Liver (tissue), 9 donors: ENCODE measurements around the gene CPLX1. TPM values are rescaled to one million over a fixed set of nuclear protein-coding genes. Genes with fewer than 3 reads are reported as not detected.

Source experiments
- DNase-seq: peaks from one replicate; pipeline ENCODE4 v3.0.0-alpha.2; 2017; ENCODE audit warnings: low spot score
- H3K27ac ChIP-seq, 2 donors: one replicate each; pipeline ENCODE4 v1.7.0; 2013; ENCODE audit warnings: inconsistent platforms in 2 of 2, low read length in 2 of 2, control low read depth in 1 of 2, low read depth in 1 of 2, mild to moderate bottlenecking in 1 of 2
- H3K27me3 ChIP-seq, 4 donors: one replicate each; pipeline versions ENCODE4 v1.6.1 to v1.7.0; 2013; ENCODE audit warnings: low read length in 3 of 4, inconsistent platforms in 1 of 4, mild to moderate bottlenecking in 1 of 4, moderate library complexity in 1 of 4; ENCODE audit not compliant: control insufficient read depth in 4 of 4, insufficient read depth in 4 of 4
- H3K36me3 ChIP-seq, 4 donors: one replicate each; pipeline versions ENCODE4 v1.6.1 to v1.7.0; 2013; ENCODE audit warnings: low read length in 3 of 4, mild to moderate bottlenecking in 3 of 4, low read depth in 1 of 4, moderate library complexity in 1 of 4; ENCODE audit not compliant: control insufficient read depth in 4 of 4, insufficient read depth in 3 of 4
- H3K4me1 ChIP-seq, 4 donors: one replicate each; pipeline versions ENCODE4 v1.6.1 to v1.7.0; 2013; ENCODE audit warnings: low read length in 3 of 4, mild to moderate bottlenecking in 3 of 4, moderate library complexity in 1 of 4; ENCODE audit not compliant: control insufficient read depth in 4 of 4, insufficient read depth in 4 of 4
- H3K4me3 ChIP-seq, 3 donors: one replicate each; pipeline versions ENCODE4 v1.6.1 to v1.7.0; 2013; ENCODE audit warnings: low read length in 3 of 3, control low read depth in 1 of 3, low read depth in 1 of 3, mild to moderate bottlenecking in 1 of 3
- H3K9ac ChIP-seq, 2 donors: one replicate each; pipeline ENCODE4 v1.7.0; 2013; ENCODE audit warnings: low read length in 2 of 2, mild to moderate bottlenecking in 2 of 2, moderate library complexity in 2 of 2, control low read depth in 1 of 2, low read depth in 1 of 2
- H3K9me3 ChIP-seq, 4 donors: one replicate each; pipeline versions ENCODE4 v1.6.1 to v1.7.0; 2013; ENCODE audit warnings: low read length in 3 of 4; ENCODE audit not compliant: control insufficient read depth in 4 of 4
- ATF3 ChIP-seq: IDR thresholded peaks from 2 replicates; pipeline ENCODE4 v1.6.1; 2016; ENCODE audit warnings: antibody characterized with exemption
- CTCF ChIP-seq: fragments of 150-350 bp; IDR thresholded peaks from 2 replicates; pipeline ENCODE4 v1.5.1; 2017; ENCODE audit warnings: improper control_type of control experiment, low read depth, low read length; ENCODE audit not compliant: missing input control
- EGR1 ChIP-seq, 2 donors: IDR thresholded peaks; 2 replicates each; pipeline ENCODE4 v1.6.1; 2016 to 2018; ENCODE audit warnings: antibody characterized with exemption in 2 of 2, low read depth in 2 of 2
- FOXA1 ChIP-seq: IDR thresholded peaks from 2 replicates; pipeline ENCODE4 v1.6.1; 2016; ENCODE audit warnings: antibody characterized with exemption
- FOXA2 ChIP-seq: IDR thresholded peaks from 2 replicates; pipeline ENCODE4 v1.6.1; 2016; ENCODE audit warnings: antibody characterized with exemption
- GABPA ChIP-seq, 2 donors: IDR thresholded peaks in 1 of 2; conservative IDR thresholded peaks in 1 of 2; 2 replicates each; pipeline ENCODE4 v1.6.1; 2016; ENCODE audit warnings: antibody characterized with exemption in 2 of 2, mild to moderate bottlenecking in 1 of 2, moderate library complexity in 1 of 2
- HNF4A ChIP-seq, 2 donors: conservative IDR thresholded peaks; 2 replicates each; pipeline ENCODE4 v1.6.1; 2016; ENCODE audit warnings: antibody characterized with exemption in 2 of 2, mild to moderate bottlenecking in 2 of 2
- HNF4G ChIP-seq: IDR thresholded peaks from 2 replicates; pipeline ENCODE4 v1.6.1; 2016; ENCODE audit warnings: antibody characterized with exemption
- JUND ChIP-seq, 2 donors: IDR thresholded peaks; 2 replicates each; pipeline ENCODE4 v1.6.1; 2016; ENCODE audit warnings: antibody characterized with exemption in 2 of 2
- MAX ChIP-seq: IDR thresholded peaks from 2 replicates; pipeline ENCODE4 v1.6.1; 2016; ENCODE audit warnings: antibody characterized with exemption
- NR2F2 ChIP-seq: IDR thresholded peaks from 2 replicates; pipeline ENCODE4 v1.6.1; 2016; ENCODE audit warnings: antibody characterized with exemption
- RAD21 ChIP-seq, 2 donors: IDR thresholded peaks; 2 replicates each; pipeline ENCODE4 v1.6.1; 2016; ENCODE audit warnings: antibody characterized with exemption in 2 of 2, mild to moderate bottlenecking in 2 of 2
- REST ChIP-seq: IDR thresholded peaks from 2 replicates; pipeline ENCODE4 v1.6.1; 2016; ENCODE audit warnings: antibody characterized with exemption, mild to moderate bottlenecking
- RXRA ChIP-seq, 2 donors: IDR thresholded peaks; 2 replicates each; pipeline ENCODE4 v1.6.1; 2017 to 2018; ENCODE audit warnings: antibody characterized with exemption in 2 of 2, mild to moderate bottlenecking in 1 of 2
- SP1 ChIP-seq: IDR thresholded peaks from 2 replicates; pipeline ENCODE4 v1.6.1; 2018; ENCODE audit warnings: antibody characterized with exemption, mild to moderate bottlenecking
- YY1 ChIP-seq: IDR thresholded peaks from 2 replicates; pipeline ENCODE4 v1.6.1; 2016; ENCODE audit warnings: antibody characterized with exemption, mild to moderate bottlenecking
- ZBTB33 ChIP-seq: IDR thresholded peaks from 2 replicates; pipeline ENCODE4 v1.6.1; 2016; ENCODE audit warnings: antibody characterized with exemption
- WGBS: extraction: QIAGEN DNeasy Blood & Tissue Kit; methylation state at CpG from one replicate; pipeline ENCODE4 v1.1.7; 2013; 5-methylcytosine and 5-hydroxymethylcytosine counted together
- polyA plus RNA-seq, 2 donors: library from polyadenylated mRNA; stranded (reverse) in 1 of 2; unstranded in 1 of 2; fragments of 200-250 nt in 1 of 2; fragments of >200 nt in 1 of 2; fragmentation: Nextera tagmentation in 1 of 2; extraction: Ambion mirVana in 1 of 2; gene quantifications; one replicate each; pipeline versions ENCODE4 v1.2.1 to v1.2.3, GENCODE V29; 2013 to 2015
- total RNA-seq, 2 donors: library from RNA; depleted of rRNA; stranded (reverse); fragments of >200 nt; gene quantifications; one replicate each; pipeline ENCODE4 v1.2.3, GENCODE V29; 2014
- donor health status: healthy.
- donor health status: healthy.
- donor health status: healthy.
- donor health status: healthy.
- donor health status: healthy.

CPLX1 gene
- total and polyA plus RNA-seq, 4 donors, result 0.14 to 2.8 (median 0.80) TPM

- DNase-seq, result no peak
- TF ChIP-seq SP1 (no peak), RAD21 (IDR thresholded peaks at IDR 0.05) (no peak), NR2F2 (no peak), FOXA2 (no peak), EGR1 (IDR thresholded peaks at IDR 0.05; ENCODE audit: low read depth in 2 of 2) (no peak), ATF3 (no peak), CTCF (no peak), HNF4G (no peak), YY1 (no peak), JUND (IDR thresholded peaks at IDR 0.05) (no peak), REST (no peak), GABPA (IDR thresholded peaks at IDR 0.05 in 1 of 2, conservative IDR thresholded peaks at IDR 0.05 in 1 of 2) (no peak), ZBTB33 (no peak)
- no peaks in the 10 kb centered on the region for H3K27me3 ChIP-seq
- H3K4me3 ChIP-seq, result no peak overlapping the region
- WGBS, result 90% methylated on average over 19 of the region's 19 CpGs
- H3K9ac ChIP-seq, result no peak overlapping the region
- H3K27ac ChIP-seq, result no peak overlapping the region
- no peaks in the 10 kb centered on the region for H3K9me3 ChIP-seq
- H3K4me1 ChIP-seq, result no peaks in the 10 kb centered on the region
- H3K36me3 ChIP-seq, result peaks cover 17 to 37% (median 23%) of the 10 kb centered on the region in 4 donors
Observed at GRCh38 chr4:740656-741282, 85.2 kb downstream of the CPLX1 start.

- no peak overlapping the region for H3K9ac ChIP-seq
- no peak overlapping the region for H3K4me3 ChIP-seq
- H3K27ac ChIP-seq, result no peak overlapping the region
- H3K27me3 ChIP-seq, result no peaks in the 10 kb centered on the region
- peaks cover 22 to 44% (median 27%) of the 10 kb centered on the region in 4 donors for H3K36me3 ChIP-seq
- no peak for DNase-seq
- no peaks in the 10 kb centered on the region for H3K9me3 ChIP-seq
- 91% methylated on average over 12 of the region's 12 CpGs for WGBS
- H3K4me1 ChIP-seq, result no peaks in the 10 kb centered on the region
- TF ChIP-seq EGR1 (IDR thresholded peaks at IDR 0.05; ENCODE audit: low read depth in 2 of 2) (no peak), NR2F2 (no peak), MAX (no peak), SP1 (no peak), REST (no peak), HNF4G (no peak), ATF3 (no peak), HNF4A (conservative IDR thresholded peaks at IDR 0.05) (no peak), CTCF (no peak), RXRA (IDR thresholded peaks at IDR 0.05) (no peak), FOXA1 (no peak), YY1 (no peak), RAD21 (IDR thresholded peaks at IDR 0.05) (no peak)
Observed at GRCh38 chr4:740011-740410, 85.9 kb downstream of the CPLX1 start.
